ENCODE measurements around the gene PRR5L. TPM values are rescaled to one million over a fixed set of nuclear protein-coding genes. Genes with fewer than 3 reads are reported as not detected.

PRR5L gene
- total and polyA plus RNA-seq, 9 of the 15 experiments (the other 6 are each of a cell fraction or from before 2014, with no cell fraction given): 0.11 to 0.60 (median 0.36) TPM; not detected in 2

GRCh38 chr11:36509694-36510593 is 213.9 kb downstream of the PRR5L start, which contains the start of gene TRAF6:
Gene TRAF6 (minus strand): TSS chr11:36510272. CDS start chr11:36501515, 8,757 bp downstream.
- Histone ChIP-seq H3K4me2 (ENCODE audit: insufficient read depth, low read length) (peak within 1 kb of the TSS; percentile 95), H3K9me3 (replicated peaks; ENCODE audit: control insufficient read depth, insufficient read depth, low read depth, low read length) (no peaks in the 10 kb centered on the region; the same call in 1 of the 2 replicates), H3K9ac (ENCODE audit: insufficient read depth in 1 of 2, low read depth in 2 of 2, low read length in 2 of 2) (peak within 1 kb of the TSS; percentile 86 to 97), H3K4me3 (peak within 1 kb of the TSS; percentile 92), H3K36me3 (ENCODE audit: control insufficient read depth, insufficient read depth, low read length) (peaks cover 7% of the 10 kb centered on the region; the same call in 1 of the 3 replicates), H4K20me1 (replicated peaks; ENCODE audit: control insufficient read depth, insufficient read depth, low read length) (no peaks in the 10 kb centered on the region), H3K27ac (ENCODE audit: extremely low read depth, low read depth, low read length) (peak within 1 kb of the TSS; percentile 92), H2AFZ (ENCODE audit: low read depth, low read length) (peak within 1 kb of the TSS; percentile 98), H3K9me1 (ENCODE audit: control insufficient read depth, insufficient read depth, low read length) (no peaks in the 10 kb centered on the region), H3K79me2 (ENCODE audit: control insufficient read depth, insufficient read depth, low read length) (peaks cover 40% of the 10 kb centered on the region), H3K27me3 (ENCODE audit: control insufficient read depth in 2 of 2, insufficient read depth in 2 of 2, low read length in 2 of 2) (no peaks in the 10 kb centered on the region), H3K4me1 (replicated peaks in 1 of 2; ENCODE audit: control insufficient read depth in 2 of 2, insufficient read depth in 2 of 2, low read length in 2 of 2) (peaks cover 0 to 4% of the 10 kb centered on the region in 2 experiments; a peak in 3 of 5 replicates)
- no TSS peak for BruUV-seq (replicated peaks)
- FAIRE-seq: peak; percentile 55
- ATAC-seq: peak; percentile 97
- DNase-seq (ENCODE audit: extremely low read depth in 1 of 4, low spot score in 3 of 4): peak; percentile 84 to 92 (median 86)
- intact Hi-C loops (cut with micrococcal nuclease): loop anchor here (5.0 to 10.0 kb wide), 3 partner anchors 115 to 235 kb away; no protein-coding TSS in a partner anchor
- ChIA-PET CTCF (ENCODE audit: low intra/inter-chr PET ratio) (interaction anchor here (0.9 kb wide), 1 partner anchor 113 kb away, joined by 3 read pairs; no protein-coding TSS in a partner anchor), POLR2A (interaction anchor here (0.9 to 1.0 kb wide), 2 partner anchors 17 to 218 kb away, joined by 3 read pairs; no protein-coding TSS in a partner anchor)
- under 1% methylated on average over 53 of the region's 81 CpGs for WGBS (ENCODE audit: insufficient coverage, low coverage, missing lambda C conversion rate)
- in situ Hi-C loops (cut with MboI): no loop called here
- TF ChIP-seq CC2D1A (IDR thresholded peaks at IDR 0.05) (peak; percentile 71), ARID1B (IDR thresholded peaks at IDR 0.05) (peak; percentile 40; the same call in 1 of the 2 replicates), MAFG (tag; conservative IDR thresholded peaks at IDR 0.05) (no peak), UBTF (IDR thresholded peaks at IDR 0.05; ENCODE audit: borderline replicate concordance in 1 of 2, low read depth in 2 of 2, low read length in 2 of 2) (peak in 1 of 2 experiments; percentile 71; a peak in 1 of 4 replicates), ZNF75A (CRISPR knock-in tag; IDR thresholded peaks at IDR 0.05) (0 out of 2 replicates have a peak, but pooled peaks have one; percentile 18), CTCF (IDR thresholded peaks at IDR 0.05 in 2 of 3, conservative IDR thresholded peaks at IDR 0.05 in 1 of 3; ENCODE audit: insufficient read depth in 2 of 3, low read depth in 1 of 3, low read length in 3 of 3) (peak; percentile 80 to 92 (median 86)), RNF219 (CRISPR knock-in tag; IDR thresholded peaks at IDR 0.05) (no peak), ZNF444 (CRISPR knock-in tag; IDR thresholded peaks at IDR 0.05) (no peak), HEY1 (CRISPR knock-in tag; IDR thresholded peaks at IDR 0.05; ENCODE audit: borderline replicate concordance) (no peak), BRF1 (IDR thresholded peaks at IDR 0.05; ENCODE audit: borderline replicate concordance, extremely low read depth, insufficient read length) (no peak)

All from K562 (cell line).